HFFc6 (cell line): ENCODE measurements around the gene NOVA2. TPM values are rescaled to one million over a fixed set of nuclear protein-coding genes. Genes with fewer than 3 reads are reported as not detected.

Source experiments
- DNase-seq: peaks from one replicate; pipeline ENCODE4 v3.0.0-alpha.2; 2018
- H3K27ac Mint-ChIP-seq: 2 replicates; pipeline ENCODE4 v1.8.0; 2020; ENCODE audit warnings: mild to moderate bottlenecking, mixed read lengths
- H3K27me3 Mint-ChIP-seq: 2 replicates; pipeline ENCODE4 v1.8.0; 2021; ENCODE audit warnings: mild to moderate bottlenecking, moderate library complexity, mixed read lengths; ENCODE audit not compliant: insufficient read depth
- H3K36me3 Mint-ChIP-seq: 2 replicates; pipeline ENCODE4 v1.8.0; 2021; ENCODE audit warnings: low read depth, mixed read lengths
- H3K4me1 Mint-ChIP-seq: 2 replicates; pipeline ENCODE4 v1.8.0; 2020; ENCODE audit warnings: low read depth, mixed read lengths
- H3K4me3 Mint-ChIP-seq: 2 replicates; pipeline ENCODE4 v1.8.0; 2020; ENCODE audit warnings: mild to moderate bottlenecking, moderate library complexity, mixed read lengths
- H3K9me3 Mint-ChIP-seq: 2 replicates; pipeline ENCODE4 v1.8.0; 2020; ENCODE audit warnings: mild to moderate bottlenecking, mixed read lengths
- CTCF ChIP-seq: fragments of 200-600 bp; sonication (generic); IDR thresholded peaks from 2 replicates; pipeline ENCODE4 v1.5.0; 2021; ENCODE audit warnings: antibody characterized with exemption, mild to moderate bottlenecking
- total RNA-seq, 6 experiments: library from RNA; stranded (reverse); fragmentation: NEBNext Ultra II Directional; extraction: Animal tissue kit (Norgen Biotek cat#: 25700); gene quantifications; 2 replicates in 1 of 6; 3 replicates in 5 of 6; pipeline ENCODE4 v1.2.3, GENCODE V29; 2021

Gene NOVA2
- total RNA-seq, 6 experiments from 2014 or later: 0.03 to 0.14 (median 0.10) TPM; not detected in 2

DNA sequence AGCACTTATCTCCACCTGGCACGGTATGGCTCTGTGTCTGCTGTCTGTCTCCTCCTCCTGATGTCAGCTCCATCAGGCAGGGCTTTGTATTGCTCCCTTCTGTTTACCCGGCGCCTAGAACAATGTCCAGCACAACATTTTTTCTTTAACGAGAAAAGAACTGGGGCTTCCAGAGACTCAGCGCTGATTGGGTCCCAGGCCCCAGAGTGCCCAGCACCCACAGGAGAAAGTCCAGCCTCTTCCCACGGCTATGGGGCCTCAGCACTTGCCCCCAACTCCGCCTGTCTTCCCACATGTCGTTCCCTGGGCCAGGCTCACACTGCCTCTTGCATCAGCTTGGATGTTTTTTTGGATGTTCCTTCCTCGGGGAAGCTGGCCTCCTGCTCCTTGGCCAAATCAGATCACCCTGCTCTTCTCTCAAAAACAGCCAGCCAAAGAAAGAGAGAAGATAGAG, 78.1 kb downstream of the NOVA2 start:
- Mint-ChIP-seq H3K36me3 (peaks cover 17% of the 10 kb centered on the region), H3K27me3 (no peaks in the 10 kb centered on the region), H3K9me3 (no peaks in the 10 kb centered on the region), H3K4me3 (no peak overlapping the region), H3K4me1 (peaks cover 5% of the 10 kb centered on the region; the same call in 1 of the 2 replicates), H3K27ac (no peak overlapping the region)
- DNase-seq: no peak
- TF ChIP-seq CTCF: no peak

- no peak for TF ChIP-seq CTCF
- Mint-ChIP-seq H3K4me1 (peaks cover 7% of the 10 kb centered on the region), H3K27me3 (no peaks in the 10 kb centered on the region; the same call in 1 of the 2 replicates), H3K27ac (no peak overlapping the region), H3K36me3 (peaks cover 9% of the 10 kb centered on the region), H3K4me3 (no peak overlapping the region), H3K9me3 (no peaks in the 10 kb centered on the region)
- DNase-seq: no peak
These were observed 82.8 kb downstream of the NOVA2 start for GRCh38 chr19:45890877-45891276.

GRCh38 chr19:45889210-45889885, 84.3 kb downstream of the NOVA2 start:
- H3K9me3 Mint-ChIP-seq: no peaks in the 10 kb centered on the region

GRCh38 chr19:45887200-45887710, 86.4 kb downstream of the NOVA2 start:
- TF ChIP-seq CTCF: no peak
- DNase-seq: no peak
- H3K27ac Mint-ChIP-seq: peak overlapping the region; percentile 98

More at GRCh38 chr19:45889210-45889885, 84.3 kb downstream of the NOVA2 start:
- peak overlapping the region; percentile 57; the same call in 1 of the 2 replicates for H3K27ac Mint-ChIP-seq
- no peaks in the 10 kb centered on the region; the same call in 1 of the 2 replicates for H3K27me3 Mint-ChIP-seq
- peaks cover 7% of the 10 kb centered on the region for H3K4me1 Mint-ChIP-seq
- no peaks in the 10 kb centered on the region for H3K36me3 Mint-ChIP-seq
- no peak for DNase-seq
- no peak overlapping the region for H3K4me3 Mint-ChIP-seq
- no peak for TF ChIP-seq CTCF

GRCh38 chr19:45886427-45887199, 87.1 kb downstream of the NOVA2 start:
- DNase-seq: peak; percentile 88
- TF ChIP-seq CTCF: no peak
- H3K4me1 Mint-ChIP-seq: peaks cover 14% of the 10 kb centered on the region
- peak overlapping the region; percentile 98 for H3K27ac Mint-ChIP-seq
- H3K9me3 Mint-ChIP-seq: no peaks in the 10 kb centered on the region
- H3K36me3 Mint-ChIP-seq: 0 out of 2 replicates have a peak, but pooled peaks cover 5% of the 10 kb centered on the region
- H3K4me3 Mint-ChIP-seq: peak overlapping the region; percentile 97
- H3K27me3 Mint-ChIP-seq: no peaks in the 10 kb centered on the region; the same call in 1 of the 2 replicates

More at GRCh38 chr19:45887200-45887710, 86.4 kb downstream of the NOVA2 start:
- Mint-ChIP-seq H3K36me3 (0 out of 2 replicates have a peak, but pooled peaks cover 5% of the 10 kb centered on the region), H3K4me3 (peak overlapping the region; percentile 97), H3K4me1 (peaks cover 14% of the 10 kb centered on the region), H3K27me3 (no peaks in the 10 kb centered on the region; the same call in 1 of the 2 replicates), H3K9me3 (no peaks in the 10 kb centered on the region)
